DOHH2 (cell line): ENCODE results near the gene BANP.
"Not testable (repeated sequence)": the region's sequence is repeated elsewhere in the genome, so short reads cannot be mapped to it uniquely, and the experiment has no call there.

Source experiments
- H3F3A ChIP-seq: fragments of 200-600 bp; sonication (generic), shearing (Covaris generic); 2 replicates; pipeline ENCODE4 v1.6.0; 2016; ENCODE audit warnings: antibody characterized with exemption, mild to moderate bottlenecking; ENCODE audit not compliant: control insufficient read depth, insufficient read depth
- H3K27ac ChIP-seq: fragments of 200-600 bp; sonication (generic); 2 replicates; pipeline ENCODE4 v1.5.1; 2014; ENCODE audit warnings: low read depth, mild to moderate bottlenecking, low read length, moderate library complexity
- H3K27me3 ChIP-seq: fragments of 200-600 bp; sonication (generic); 2 replicates; pipeline ENCODE4 v1.6.1; 2014; ENCODE audit warnings: mild to moderate bottlenecking, low read length, mixed read lengths; ENCODE audit not compliant: control insufficient read depth
- H3K36me3 ChIP-seq: fragments of 200-600 bp; sonication (generic); 2 replicates; pipeline ENCODE4 v1.6.1; 2014; ENCODE audit warnings: mild to moderate bottlenecking, low read length, moderate library complexity, mixed read lengths; ENCODE audit not compliant: control insufficient read depth
- H3K4me1 ChIP-seq: fragments of 200-600 bp; sonication (generic); 2 replicates; pipeline ENCODE4 v1.6.1; 2014; ENCODE audit warnings: mild to moderate bottlenecking, low read length, mixed read lengths; ENCODE audit not compliant: control insufficient read depth
- H3K4me2 ChIP-seq: fragments of 200-600 bp; sonication (generic); 2 replicates; pipeline ENCODE4 v1.6.0; 2014; ENCODE audit warnings: mild to moderate bottlenecking, low read length, moderate library complexity
- H3K4me3 ChIP-seq: fragments of 200-600 bp; sonication (generic); 2 replicates; pipeline ENCODE4 v1.5.1; 2014; ENCODE audit warnings: mild to moderate bottlenecking, low read length, mixed read lengths
- H3K79me2 ChIP-seq: fragments of 200-600 bp; sonication (generic); 2 replicates; pipeline ENCODE4 v1.6.1; 2014; ENCODE audit warnings: mild to moderate bottlenecking, low read length, mixed read lengths; ENCODE audit not compliant: control insufficient read depth
- H3K9me2 ChIP-seq: fragments of 200-600 bp; sonication (generic); replicated peaks from 2 replicates; pipeline ENCODE4 v1.6.1; 2014; ENCODE audit warnings: mild to moderate bottlenecking, low read length, mixed read lengths; ENCODE audit not compliant: control insufficient read depth
- H3K9me3 ChIP-seq: fragments of 200-600 bp; sonication (generic); 2 replicates; pipeline ENCODE4 v1.6.1; 2014; ENCODE audit warnings: antibody characterized with exemption, low read length, mixed read lengths; ENCODE audit not compliant: control insufficient read depth, insufficient read depth
- H4K20me1 ChIP-seq: fragments of 200-600 bp; sonication (generic); 2 replicates; pipeline ENCODE4 v1.6.0; 2014; ENCODE audit warnings: low read depth, mild to moderate bottlenecking, antibody characterized with exemption, low read length, moderate library complexity; ENCODE audit not compliant: control insufficient read depth, insufficient read depth
- CTCF ChIP-seq: fragments of 200-600 bp; sonication (generic); IDR thresholded peaks from one replicate; pipeline ENCODE4 v1.5.1; 2014; ENCODE audit warnings: antibody characterized with exemption, mild to moderate bottlenecking, low read depth, low read length; ENCODE audit not compliant: poor library complexity, severe bottlenecking
- EZH2phosphoT487 ChIP-seq: fragments of 200-600 bp; sonication (generic); IDR thresholded peaks from 2 replicates; pipeline ENCODE4 v1.6.1; 2017; ENCODE audit warnings: borderline replicate concordance, mild to moderate bottlenecking, antibody characterized with exemption, low read length, moderate library complexity, mixed read lengths

BANP gene

GRCh38 chr16:88118376-88118775, 167.1 kb downstream of the BANP start:
- no peaks in the 10 kb centered on the region for H4K20me1 ChIP-seq
- TF ChIP-seq CTCF: no peak
- no peak for TF ChIP-seq EZH2phosphoT487
- H3K9me3 ChIP-seq: no peaks in the 10 kb centered on the region
- H3K36me3 ChIP-seq: no peaks in the 10 kb centered on the region
- no peak overlapping the region for H3K4me3 ChIP-seq
- no peaks in the 10 kb centered on the region for H3K79me2 ChIP-seq
- no peaks in the 10 kb centered on the region for H3K4me1 ChIP-seq
- no peaks in the 10 kb centered on the region for H3K27me3 ChIP-seq
- H3K27ac ChIP-seq: no peak overlapping the region
- no peak overlapping the region for H3K4me2 ChIP-seq
- H3K9me2 ChIP-seq: no peaks in the 10 kb centered on the region
- no peaks in the 10 kb centered on the region for H3F3A ChIP-seq

GRCh38 chr16:88118852-88119741, 167.9 kb downstream of the BANP start:
- not testable (repeated sequence) for H3K4me1 ChIP-seq, H3F3A ChIP-seq, H3K36me3 ChIP-seq, H4K20me1 ChIP-seq, H3K79me2 ChIP-seq, H3K9me2 ChIP-seq, H3K27ac ChIP-seq, H3K9me3 ChIP-seq, H3K4me2 ChIP-seq, H3K4me3 ChIP-seq, H3K27me3 ChIP-seq

- not testable (repeated sequence) for H3K27me3 ChIP-seq, H3K79me2 ChIP-seq, H3K27ac ChIP-seq, H3K4me2 ChIP-seq, H4K20me1 ChIP-seq, H3K36me3 ChIP-seq, H3F3A ChIP-seq, H3K4me3 ChIP-seq, H3K9me3 ChIP-seq, H3K9me2 ChIP-seq, H3K4me1 ChIP-seq
Observed at GRCh38 chr16:88119881-88120751, 168.9 kb downstream of the BANP start.

GRCh38 chr16:88120812-88121211, 169.6 kb downstream of the BANP start:
- no peaks in the 10 kb centered on the region for H3K27me3 ChIP-seq
- no peak overlapping the region for H3K4me3 ChIP-seq
- no peaks in the 10 kb centered on the region for H3K79me2 ChIP-seq
- H3K4me2 ChIP-seq: no peak overlapping the region
- H4K20me1 ChIP-seq: no peaks in the 10 kb centered on the region
- no peaks in the 10 kb centered on the region for H3K9me3 ChIP-seq
- H3F3A ChIP-seq: no peaks in the 10 kb centered on the region
- no peaks in the 10 kb centered on the region for H3K9me2 ChIP-seq
- no peaks in the 10 kb centered on the region for H3K4me1 ChIP-seq
- H3K27ac ChIP-seq: no peak overlapping the region
- no peaks in the 10 kb centered on the region for H3K36me3 ChIP-seq
- TF ChIP-seq CTCF (no peak), EZH2phosphoT487 (no peak)

GRCh38 chr16:88121391-88121790, 170.2 kb downstream of the BANP start:
- not testable (repeated sequence) for H3K4me3 ChIP-seq, H3K27me3 ChIP-seq, H3K79me2 ChIP-seq

More at GRCh38 chr16:88121391-88121790, 170.2 kb downstream of the BANP start:
- H3K36me3 ChIP-seq, H3K9me3 ChIP-seq, H3K9me2 ChIP-seq, H3K4me1 ChIP-seq, H4K20me1 ChIP-seq, H3K4me2 ChIP-seq, H3K27ac ChIP-seq, H3F3A ChIP-seq: not testable (repeated sequence)
